Measurements from ENCODE around the gene KCNN2.
"Not testable (repeated sequence)": the region's sequence is repeated elsewhere in the genome, so short reads cannot be mapped to it uniquely, and the experiment has no call there.

The KCNN2 gene

DNA sequence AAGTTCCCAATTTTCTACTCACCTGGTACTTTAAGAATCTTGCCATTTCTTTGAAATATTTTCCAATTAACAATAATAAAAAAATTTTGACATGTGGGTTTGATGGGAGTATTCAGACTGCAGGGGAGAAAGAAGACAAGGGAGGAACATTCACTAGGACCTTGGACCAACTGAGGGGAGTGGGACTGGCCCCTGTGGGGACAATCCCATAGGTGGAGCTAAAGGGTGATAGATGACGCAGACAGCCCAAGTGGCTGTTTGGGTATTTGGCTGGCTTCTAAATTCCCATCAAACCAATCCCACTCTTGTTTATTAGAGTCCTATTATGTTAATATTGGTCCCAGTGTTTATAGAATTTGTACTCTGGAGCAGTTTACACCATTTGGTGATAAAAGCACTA lies 65.3 kb downstream of the KCNN2 start:
- no peak for DNase-seq

- DNase-seq = no peak
Observed at GRCh38 chr5:114430532-114430931, 68.7 kb downstream of the KCNN2 start.

DNA sequence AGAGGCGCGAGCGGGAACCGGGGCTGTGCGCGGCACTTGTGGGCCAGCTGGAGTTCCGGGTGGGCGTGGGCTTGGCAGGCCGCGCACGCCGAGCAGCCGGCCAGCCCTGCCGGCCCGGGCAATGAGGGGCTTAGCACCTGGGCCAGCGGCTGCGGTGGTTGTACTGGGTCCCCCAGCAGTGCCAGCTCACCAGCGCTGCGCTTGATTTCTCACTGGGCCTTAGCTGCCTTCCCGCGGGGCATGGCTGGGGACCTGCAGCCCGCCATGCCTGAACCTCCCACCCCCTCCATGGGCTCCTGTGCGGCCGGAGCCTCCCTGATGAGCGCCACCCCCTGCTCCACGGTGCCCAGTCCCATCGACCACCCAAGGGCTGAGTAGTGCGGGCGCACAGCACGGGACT lies 70.8 kb downstream of the KCNN2 start:
- not testable (repeated sequence) for DNase-seq

GRCh38 chr5:114434396-114435219 lies 72.7 kb downstream of the KCNN2 start:
- no peak for DNase-seq

GRCh38 chr5:114435220-114435481 lies 73.3 kb downstream of the KCNN2 start:
- DNase-seq = no peak

DNA sequence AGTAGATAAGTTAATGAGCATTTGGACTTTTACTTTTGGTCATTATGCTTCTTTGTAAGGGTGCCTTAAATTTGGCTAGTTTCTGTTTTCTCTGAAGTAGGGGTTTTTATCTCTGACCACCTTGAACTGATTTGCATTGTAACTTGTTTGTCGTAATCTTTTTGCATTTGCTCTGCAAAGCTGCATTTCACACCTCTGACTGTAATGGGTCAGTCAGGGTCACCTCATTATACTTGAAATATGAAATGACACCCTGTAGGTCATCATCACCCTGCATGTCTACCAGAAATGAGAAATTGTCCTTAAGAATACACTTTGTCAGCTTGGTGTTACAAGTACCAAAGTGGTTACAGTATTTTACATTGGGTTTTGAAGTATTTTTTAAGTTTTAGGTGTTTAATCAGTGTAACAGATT lies 74.0 kb downstream of the KCNN2 start:
- no peak for DNase-seq

DNA sequence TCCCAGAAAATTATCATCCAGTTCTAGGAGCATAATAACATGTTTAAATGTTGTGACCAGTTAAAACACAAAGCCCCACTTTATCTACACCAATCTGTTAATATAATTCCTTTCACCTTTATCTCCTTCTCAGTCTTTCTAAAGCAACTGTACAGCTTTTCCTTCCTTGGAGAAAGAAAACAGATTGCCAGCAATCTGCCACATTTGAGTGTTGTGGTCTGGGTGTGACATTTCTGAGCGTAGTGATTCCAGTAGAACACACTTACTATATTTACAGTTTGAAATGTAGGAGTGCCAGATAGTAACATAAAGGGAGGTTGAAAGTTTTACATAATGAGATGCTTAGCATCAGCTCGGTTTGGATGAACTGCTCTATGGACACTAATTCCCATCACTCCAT lies 76.1 kb downstream of the KCNN2 start:
- no peak for DNase-seq

- DNase-seq = no peak
Observed at GRCh38 chr5:114438471-114438870, 76.6 kb downstream of the KCNN2 start.

DNA sequence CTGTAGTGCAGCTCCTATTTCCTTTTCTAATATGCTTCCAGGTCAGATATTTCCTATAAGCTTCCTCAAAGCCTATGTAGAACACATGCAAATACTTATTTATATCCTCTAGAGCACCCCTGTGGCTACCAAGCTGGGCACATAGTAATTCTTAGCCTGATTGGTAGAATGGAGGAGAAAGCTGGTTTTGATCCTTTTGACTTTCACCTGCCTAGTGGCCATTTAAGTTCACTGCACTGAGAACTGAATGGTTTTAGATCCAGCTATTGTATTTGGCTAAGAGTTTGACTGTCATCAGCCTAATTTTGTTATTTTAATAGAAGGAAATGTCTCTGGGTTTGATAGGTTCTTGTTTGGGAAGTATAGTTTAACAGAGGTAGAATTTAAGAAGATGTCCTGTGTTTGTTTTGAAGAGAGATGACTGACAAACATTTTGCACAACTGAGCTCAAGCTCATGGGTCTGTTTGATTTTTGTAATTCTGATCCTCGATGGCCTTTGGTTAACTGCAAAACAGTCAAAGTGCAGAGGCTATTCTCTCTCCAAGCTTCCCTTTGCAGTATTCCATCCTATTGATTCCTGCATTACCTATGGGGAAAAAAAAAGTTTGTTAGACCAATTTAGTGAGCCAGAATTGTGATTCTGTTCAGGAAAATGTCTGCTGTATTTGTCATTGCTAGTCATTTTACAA lies 85.4 kb downstream of the KCNN2 start:
- DNase-seq = no peak

DNA sequence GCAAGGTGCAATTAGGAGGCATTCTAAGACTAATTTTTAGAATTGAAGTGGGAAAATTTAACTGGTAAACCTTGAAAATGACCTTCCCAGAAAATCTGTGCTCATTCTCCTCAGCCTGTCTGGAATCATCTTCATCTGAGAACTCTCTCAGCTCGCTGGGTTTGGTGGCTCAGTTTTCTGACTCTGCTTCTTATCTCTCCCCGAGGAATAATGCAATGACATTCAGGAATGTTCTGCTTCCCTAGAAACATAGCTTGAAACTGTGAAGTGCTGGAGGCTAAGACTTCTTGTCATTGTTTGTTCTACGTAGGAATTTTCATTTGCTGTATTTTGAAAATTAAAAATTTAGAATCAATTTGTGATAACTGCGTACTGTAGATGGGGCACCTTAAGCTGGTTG lies 86.6 kb downstream of the KCNN2 start:
- DNase-seq = no peak

DNA sequence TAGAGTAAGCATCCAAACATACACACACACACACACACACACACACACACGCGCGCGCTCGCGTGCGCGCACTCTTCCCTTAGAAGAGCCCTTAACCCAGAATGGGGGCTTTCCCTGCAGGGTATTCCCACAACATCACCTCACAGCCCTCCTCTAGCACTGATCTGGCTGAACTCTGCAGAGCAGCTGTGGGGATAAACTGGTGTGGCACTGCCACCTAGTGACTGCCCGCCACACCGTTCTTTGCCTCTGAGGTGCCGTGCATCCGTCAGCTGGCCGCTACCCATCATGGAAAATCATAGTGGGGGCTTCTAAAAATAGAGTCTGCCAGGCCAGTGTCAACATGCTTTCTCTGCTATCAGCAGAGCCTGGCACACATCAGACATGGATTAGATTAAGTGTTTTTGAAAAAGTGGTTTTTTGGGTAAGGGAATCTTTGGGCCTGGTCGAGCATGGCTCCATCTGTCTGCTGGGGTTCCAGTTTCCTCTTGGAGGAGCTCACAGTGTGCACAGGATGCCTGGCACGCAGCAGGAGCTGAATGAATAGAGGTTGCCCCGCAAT lies 88.1 kb downstream of the KCNN2 start:
- peak; percentile 37 for DNase-seq

- no peak for DNase-seq
Observed at GRCh38 chr5:114450437-114450836, 88.6 kb downstream of the KCNN2 start.

DNA sequence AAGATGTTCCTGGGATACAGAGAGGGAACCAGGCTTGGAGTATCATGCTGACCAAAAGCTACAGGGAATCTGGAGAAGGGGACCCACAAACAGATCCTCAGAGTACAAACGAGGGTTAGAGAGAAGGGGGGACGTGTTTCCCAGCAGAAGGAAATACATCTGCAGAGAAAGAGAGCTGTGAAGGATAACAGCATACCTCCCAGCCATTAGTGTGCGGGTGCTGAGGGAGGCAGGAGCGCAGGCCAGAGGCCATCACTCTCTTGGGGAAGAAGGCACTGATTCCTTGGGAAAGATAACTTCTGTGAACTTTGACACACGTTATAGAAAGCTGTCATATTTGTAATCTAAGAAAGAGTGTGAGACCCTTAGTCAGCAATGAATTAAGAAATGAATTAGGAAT lies 96.9 kb downstream of the KCNN2 start:
- DNase-seq = no peak

DNA sequence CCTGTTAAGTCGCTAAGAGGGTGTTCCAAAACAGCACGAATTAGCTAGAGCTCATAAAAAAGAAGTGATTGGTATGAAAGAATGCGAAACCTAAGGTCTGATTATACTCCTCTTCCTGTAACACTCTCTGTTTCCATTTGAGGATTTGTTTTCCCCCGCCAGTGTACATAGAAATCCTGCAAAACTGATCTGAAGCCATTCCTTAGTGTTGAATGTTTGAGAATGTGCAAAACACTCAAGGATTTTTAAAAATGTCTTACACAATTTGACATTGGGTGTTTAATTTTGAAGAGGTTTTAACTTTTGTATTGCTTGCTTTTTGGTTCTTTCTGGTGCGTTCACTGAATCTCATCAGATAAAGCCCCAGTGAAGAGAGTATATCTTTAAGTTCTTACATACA lies 105.3 kb downstream of the KCNN2 start:
- DNase-seq = no peak

GRCh38 chr5:114467729-114468128 lies 105.9 kb downstream of the KCNN2 start:
- no peak for DNase-seq

GRCh38 chr5:114469372-114469771 lies 107.5 kb downstream of the KCNN2 start:
- no peak for DNase-seq

DNA sequence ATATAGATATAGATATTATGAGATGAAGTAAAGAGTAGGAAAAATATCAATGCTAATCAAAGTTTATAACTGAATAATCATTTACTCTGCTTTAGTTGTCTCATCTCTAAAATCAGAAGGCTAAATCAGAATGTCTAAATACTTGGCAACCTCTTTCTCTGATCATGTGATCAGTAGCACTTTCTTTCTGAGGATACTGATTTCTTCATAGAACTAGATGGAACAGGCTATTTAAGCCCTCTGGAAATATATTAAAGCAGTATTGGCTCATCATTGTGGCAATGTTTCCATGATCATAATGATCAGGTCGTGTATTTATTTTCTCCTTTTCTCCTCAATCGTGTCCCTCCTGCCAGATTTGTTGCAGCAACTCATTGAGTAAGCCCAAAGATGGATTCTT lies 109.7 kb downstream of the KCNN2 start:
- DNase-seq = no peak

- DNase-seq = no peak
Observed at GRCh38 chr5:114473541-114473940, 111.7 kb downstream of the KCNN2 start.

GRCh38 chr5:114477816-114478334 lies 116.0 kb downstream of the KCNN2 start:
- no peak for DNase-seq

DNA sequence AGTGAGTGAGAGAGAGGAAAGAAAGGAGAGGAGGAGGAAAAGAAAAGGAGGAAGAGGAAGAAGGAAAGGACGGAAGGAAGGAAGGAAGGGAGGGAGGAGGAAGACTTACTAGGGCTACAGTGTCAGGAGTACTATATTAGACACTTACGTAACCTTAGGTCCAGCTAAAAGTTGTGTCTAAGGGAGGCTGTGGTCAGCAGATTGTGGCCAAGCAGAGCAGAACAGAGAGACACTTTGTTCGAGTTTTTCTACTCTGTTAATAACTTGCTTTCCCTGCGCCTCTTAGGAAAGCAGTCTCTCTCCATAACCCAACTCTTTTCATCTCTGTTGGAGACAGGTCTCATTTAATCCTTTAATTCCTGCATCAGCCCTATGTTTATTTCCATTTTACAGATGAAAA lies 138.9 kb downstream of the KCNN2 start:
- no peak for DNase-seq

DNA sequence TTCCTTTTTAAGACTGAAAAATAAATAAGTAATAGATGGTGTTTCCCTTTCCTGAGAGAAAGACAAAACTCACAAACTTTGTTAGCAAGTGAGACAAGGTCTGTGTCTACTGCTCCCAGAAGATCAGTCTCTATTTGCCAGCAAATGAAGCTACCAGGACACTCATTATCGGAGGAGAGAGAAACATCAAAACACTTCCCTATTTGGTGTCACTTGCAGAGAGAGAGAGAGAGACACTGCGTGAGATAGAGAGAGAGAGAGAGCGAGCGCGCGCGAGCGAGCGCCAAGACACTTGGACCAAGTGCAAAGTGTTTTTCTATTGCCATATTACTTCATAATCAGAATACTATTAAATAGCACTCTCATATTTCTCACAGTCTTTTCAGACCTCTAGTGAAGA lies 142.7 kb downstream of the KCNN2 start:
- DNase-seq = no peak

DNA sequence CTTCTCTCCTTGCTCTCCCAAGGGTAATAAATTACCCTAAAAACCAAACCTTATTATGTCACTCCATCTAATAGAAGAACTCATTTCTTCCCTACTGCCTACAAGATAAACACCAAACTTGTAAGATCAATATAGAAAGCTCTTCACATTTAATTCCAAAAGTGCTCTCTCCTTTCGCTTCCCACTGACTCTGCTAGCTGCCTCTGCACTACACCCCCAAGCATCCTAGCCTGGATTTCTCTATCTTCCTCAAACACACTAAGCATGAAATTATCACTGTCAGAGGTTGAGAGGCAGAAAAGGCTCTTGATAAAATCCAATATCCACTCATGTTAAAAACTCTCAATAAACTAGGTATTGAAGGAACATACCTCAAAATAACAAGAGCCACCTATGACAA lies 162.4 kb downstream of the KCNN2 start:
- DNase-seq = no peak

GRCh38 chr5:114544561-114544960 lies 182.7 kb downstream of the KCNN2 start:
- DNase-seq = no peak
